T-cell (primary cell): ENCODE data around the gene SSC5D. TPM values are rescaled to one million over a fixed set of nuclear protein-coding genes. Genes with fewer than 3 reads are reported as not detected.

Experiments used
- ATAC-seq, 4 experiments: fragments of 200-7000 bp in 3 of 4; fragments of 150-1000 bp in 1 of 4; cut with Tn5 transposase; replicated peaks in 1 of 4; 1 replicate in 3 of 4; 2 replicates in 1 of 4; pipeline ENCODE4 v1.10.0; 2021; ENCODE audit warnings: moderate library complexity in 3 of 4, mild to moderate bottlenecking in 2 of 4, moderate number of reproducible peaks in 1 of 4
- CTCF ChIA-PET, 2 donors: fragments of 300-600 bp; sonication (Branson Sonifier 250); formaldehyde crosslinking; loops; one replicate each; lab custom pipeline; 2022; ENCODE audit warnings: antibody characterized with exemption in 2 of 2; lab: Charles Lee
- POLR2A ChIA-PET, 2 donors: fragments of 300-600 bp; sonication (Branson Sonifier 250); formaldehyde crosslinking; loops; one replicate each; lab custom pipeline; 2022; ENCODE audit warnings: antibody characterized with exemption in 2 of 2; lab: Charles Lee
- DNase-seq, 35 experiments: peaks; one replicate each; pipeline versions ENCODE4 v3.0.0 to v3.0.0-alpha.2; 2013 to 2023
- H3K27ac ChIP-seq: one replicate; pipeline ENCODE4 v1.5.1; 2013; ENCODE audit warnings: low read length
- H3K27me3 ChIP-seq, 2 experiments: replicated peaks in 1 of 2; 1 replicate in 1 of 2; 2 replicates in 1 of 2; pipeline versions ENCODE4 v1.6.1 to v1.7.0; 2013; ENCODE audit warnings: low read length in 1 of 2, mixed read lengths in 1 of 2; ENCODE audit not compliant: control insufficient read depth in 2 of 2, insufficient read depth in 2 of 2; ENCODE audit errors: extremely low read depth in 1 of 2
- H3K36me3 ChIP-seq, 2 donors: 1 replicate in 1 of 2; 2 replicates in 1 of 2; pipeline versions ENCODE4 v1.6.1 to v1.7.0; 2013; ENCODE audit warnings: low read length in 1 of 2; ENCODE audit not compliant: control insufficient read depth in 2 of 2, insufficient read depth in 1 of 2; ENCODE audit errors: extremely low read depth in 1 of 2
- H3K4me1 ChIP-seq, 2 experiments: 1 replicate in 1 of 2; 2 replicates in 1 of 2; pipeline versions ENCODE4 v1.6.1 to v1.7.0; 2013; ENCODE audit warnings: low read length in 2 of 2, mixed read lengths in 1 of 2; ENCODE audit not compliant: insufficient read depth in 2 of 2, control insufficient read depth in 1 of 2; ENCODE audit errors: extremely low read depth in 1 of 2
- H3K4me3 ChIP-seq, 2 donors: 1 replicate in 1 of 2; 2 replicates in 1 of 2; pipeline versions ENCODE4 v1.5.1 to v1.7.0; 2013; ENCODE audit warnings: mild to moderate bottlenecking in 2 of 2, low read length in 1 of 2, moderate library complexity in 1 of 2; ENCODE audit not compliant: control insufficient read depth in 1 of 2; ENCODE audit errors: extremely low read depth in 1 of 2
- H3K9me3 ChIP-seq: 2 replicates; pipeline ENCODE4 v1.7.0; 2013
- H3K27ac Mint-ChIP-seq, 2 donors: one replicate each; pipeline ENCODE4 v1.8.0; 2020 to 2021; ENCODE audit warnings: mild to moderate bottlenecking in 2 of 2, mixed read lengths in 2 of 2
- H3K27me3 Mint-ChIP-seq, 2 donors: one replicate each; pipeline ENCODE4 v1.8.0; 2021 to 2022; ENCODE audit warnings: mixed read lengths in 2 of 2
- H3K36me3 Mint-ChIP-seq: one replicate; pipeline ENCODE4 v1.8.0; 2021; ENCODE audit warnings: mixed read lengths
- H3K4me1 Mint-ChIP-seq, 3 donors: one replicate each; pipeline ENCODE4 v1.8.0; 2020 to 2022; ENCODE audit warnings: mixed read lengths in 3 of 3, mild to moderate bottlenecking in 1 of 3
- H3K4me3 Mint-ChIP-seq, 3 donors: one replicate each; pipeline ENCODE4 v1.8.0; 2020 to 2022; ENCODE audit warnings: mild to moderate bottlenecking in 3 of 3, mixed read lengths in 3 of 3, moderate library complexity in 3 of 3
- H3K9me3 Mint-ChIP-seq, 3 donors: one replicate each; pipeline ENCODE4 v1.8.0; 2020 to 2022; ENCODE audit warnings: mixed read lengths in 3 of 3
- WGBS: methylation state at CpG from one replicate; pipeline ENCODE4 v1.1.5; 2013; ENCODE audit warnings: missing lambda C conversion rate; ENCODE audit not compliant: insufficient coverage; 5-methylcytosine and 5-hydroxymethylcytosine counted together
- total RNA-seq, 35 experiments: library from RNA in 6 of 35; stranded (reverse) in 6 of 35; fragments of 120-200 nt in 1 of 35; gene quantifications; one replicate each; pipeline versions ENCODE4 v1.2.1 to v1.2.4 and lab custom pipeline; 2013 to 2026

SSC5D gene
- total RNA-seq, 5 donors from 2014 or later (not counting 1 experiment from before 2014, with no cell fraction given): 0.38 to 1.3 (median 0.66) TPM

DNA sequence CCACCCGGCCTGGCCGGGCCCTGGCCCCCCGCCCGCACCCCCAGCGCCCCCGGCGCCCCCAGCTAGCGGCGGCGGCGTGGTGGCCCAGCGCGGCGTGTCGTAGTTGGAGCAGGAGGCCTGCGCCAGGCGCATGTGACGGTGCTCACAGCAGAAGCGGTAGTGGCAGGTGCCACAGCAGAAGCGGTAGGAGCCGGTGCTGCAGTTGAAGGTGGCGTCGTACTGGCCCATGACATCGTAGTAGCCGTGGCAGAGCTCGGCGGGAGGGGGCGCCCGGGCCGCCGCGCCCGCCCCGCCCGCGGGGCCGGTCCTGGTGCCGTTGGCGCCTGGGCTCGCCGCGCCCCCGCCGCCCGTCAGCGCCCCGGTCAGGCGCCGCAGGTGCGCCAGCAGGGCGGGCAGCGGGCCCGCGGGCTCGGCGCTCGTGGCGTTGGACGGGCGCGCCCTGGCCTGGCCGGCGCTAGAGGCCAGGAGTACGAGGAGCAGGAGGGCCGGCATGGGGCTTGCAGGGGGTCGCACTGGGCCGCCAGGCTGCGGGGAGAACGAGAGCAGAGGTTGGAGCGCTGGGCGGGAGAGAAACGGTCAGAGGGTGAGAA, 45.8 kb upstream of the SSC5D start:
- peaks cover 53 to 69% of the 10 kb centered on the region in 2 donors for H3K27me3 Mint-ChIP-seq
- Histone ChIP-seq H3K27me3 (peaks cover 16 to 93% of the 10 kb centered on the region in 2 experiments), H3K4me1 (peaks cover 4 to 29% of the 10 kb centered on the region in 2 experiments), H3K9me3 (no peaks in the 10 kb centered on the region), H3K27ac (no peak overlapping the region), H3K36me3 (no peaks in the 10 kb centered on the region), H3K4me3 (no peak overlapping the region)
- H3K27ac Mint-ChIP-seq: no peak overlapping the region
- H3K4me1 Mint-ChIP-seq: peaks cover 19 to 32% (median 28%) of the 10 kb centered on the region in 3 donors
- WGBS: 1% methylated on average over 65 of the region's 72 CpGs
- DNase-seq (peak in 2 of 35 experiments; percentile 38), ATAC-seq (peak; percentile 34 to 70 (median 44))
- CTCF ChIA-PET: no interaction called here
- POLR2A ChIA-PET: no interaction called here
- peak overlapping the region in 1 of 3 donors; percentile 72 for H3K4me3 Mint-ChIP-seq
- H3K36me3 Mint-ChIP-seq: no peaks in the 10 kb centered on the region
- no peaks in the 10 kb centered on the region for H3K9me3 Mint-ChIP-seq

DNA sequence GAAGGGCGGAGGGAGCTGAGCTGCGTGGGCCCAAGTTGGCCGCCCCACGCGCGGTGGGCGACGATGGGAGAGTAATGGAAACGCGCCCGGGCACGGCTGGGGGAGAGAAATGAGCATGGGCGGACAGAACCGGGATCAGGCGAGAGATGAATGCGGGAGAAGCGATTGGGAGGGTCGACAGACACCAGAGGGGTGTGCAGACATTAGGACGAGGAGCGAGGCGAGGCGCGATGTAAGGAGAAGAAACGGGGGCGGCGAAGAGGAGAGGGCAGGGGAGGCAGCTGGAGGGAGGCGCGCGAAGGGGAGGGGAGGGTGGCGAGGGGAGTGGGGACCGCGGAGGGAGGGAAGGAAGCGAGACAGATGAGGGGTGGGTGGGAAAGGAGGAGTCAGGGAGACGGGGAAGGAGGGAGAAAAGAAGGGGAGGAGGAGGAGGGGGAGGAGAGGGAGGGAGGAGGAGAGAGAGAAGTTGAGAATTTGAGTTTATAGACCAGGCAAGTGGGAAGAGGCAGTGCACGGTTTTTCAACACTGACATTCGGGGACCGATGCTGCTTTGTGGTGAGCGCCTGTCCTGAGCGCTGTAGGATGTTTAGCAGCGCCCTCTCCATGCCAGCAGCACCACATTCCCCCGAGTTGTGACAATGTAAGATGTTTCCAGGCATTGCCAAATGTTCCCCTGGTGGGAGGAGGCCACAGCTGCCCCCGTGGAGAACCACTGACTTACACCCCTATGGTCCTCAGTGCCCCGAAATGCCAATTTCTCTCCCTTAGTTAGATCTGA, 45.0 kb upstream of the SSC5D start, which contains the start of gene SHISA7:
Gene SHISA7, minus strand, starts transcription at position 256 of the 779 bp plus-strand sequence. CDS start 437 bp downstream, outside the sequence.
- H3K27me3 Mint-ChIP-seq: peaks cover 53 to 63% of the 10 kb centered on the region in 2 donors
- H3K4me3 Mint-ChIP-seq: peak within 1 kb of the TSS in 1 of 3 donors; percentile 72
- H3K27ac Mint-ChIP-seq: no peak within 1 kb of the TSS
- H3K27me3 ChIP-seq: peaks cover 16 to 89% of the 10 kb centered on the region in 2 experiments
- peaks cover 19 to 32% (median 28%) of the 10 kb centered on the region in 3 donors for H3K4me1 Mint-ChIP-seq
- ATAC-seq: no peak
- WGBS: 3% methylated on average over 33 of the region's 43 CpGs
- H3K36me3 Mint-ChIP-seq: no peaks in the 10 kb centered on the region
- no peaks in the 10 kb centered on the region for H3K9me3 Mint-ChIP-seq
- no peaks in the 10 kb centered on the region for H3K9me3 ChIP-seq
- H3K4me1 ChIP-seq: peaks cover 4 to 29% of the 10 kb centered on the region in 2 experiments
- no peak within 1 kb of the TSS for H3K4me3 ChIP-seq
- H3K36me3 ChIP-seq: no peaks in the 10 kb centered on the region
- no peak for DNase-seq
- POLR2A ChIA-PET: no interaction called here
- no peak within 1 kb of the TSS for H3K27ac ChIP-seq
- CTCF ChIA-PET: no interaction called here

DNA sequence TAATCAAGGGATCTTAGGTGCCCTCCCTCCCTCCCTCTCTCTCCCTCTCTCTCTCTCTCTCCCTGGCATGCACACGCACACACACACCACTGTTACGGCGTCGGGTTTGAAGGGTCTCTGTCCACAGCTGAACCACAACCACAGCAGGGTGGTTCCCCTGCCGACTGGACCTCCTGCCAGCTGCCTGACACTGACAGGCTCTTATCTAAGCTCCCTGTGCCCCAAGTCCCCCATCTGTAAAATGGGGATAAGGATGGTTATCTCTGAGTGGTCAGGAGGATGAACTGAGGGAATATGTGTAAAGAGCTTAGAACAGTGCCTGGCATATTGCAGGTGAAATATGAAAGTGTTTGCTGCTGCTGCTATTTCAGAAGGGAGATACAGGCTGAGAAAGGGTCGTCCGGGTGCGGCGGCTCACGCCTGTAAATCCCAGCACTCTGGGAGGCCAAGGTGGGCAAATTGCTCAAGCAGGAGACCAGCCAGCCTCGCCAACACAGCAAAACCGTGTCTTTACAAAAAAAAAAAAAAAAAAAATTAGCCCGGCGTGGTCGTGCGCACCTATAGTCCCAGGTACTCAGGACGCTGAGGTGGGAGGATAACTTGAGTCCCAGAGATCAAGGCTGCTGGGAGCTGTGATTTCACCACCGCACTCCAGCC, 44.3 kb upstream of the SSC5D start:
- CTCF ChIA-PET: no interaction called here
- H3K27ac ChIP-seq: no peak overlapping the region
- no peaks in the 10 kb centered on the region for H3K9me3 ChIP-seq
- POLR2A ChIA-PET: no interaction called here
- Mint-ChIP-seq H3K4me1 (peaks cover 19 to 31% (median 28%) of the 10 kb centered on the region in 3 donors), H3K4me3 (peak overlapping the region in 1 of 3 donors; percentile 72), H3K27me3 (peaks cover 50 to 56% of the 10 kb centered on the region in 2 donors), H3K27ac (no peak overlapping the region), H3K9me3 (no peaks in the 10 kb centered on the region), H3K36me3 (no peaks in the 10 kb centered on the region)
- H3K36me3 ChIP-seq: no peaks in the 10 kb centered on the region
- H3K27me3 ChIP-seq: peaks cover 13 to 84% of the 10 kb centered on the region in 2 experiments
- 45% methylated on average over 4 of the region's 18 CpGs for WGBS
- H3K4me3 ChIP-seq: no peak overlapping the region
- H3K4me1 ChIP-seq: peaks cover 4 to 29% of the 10 kb centered on the region in 2 experiments
- ATAC-seq (no peak), DNase-seq (no peak)

DNA sequence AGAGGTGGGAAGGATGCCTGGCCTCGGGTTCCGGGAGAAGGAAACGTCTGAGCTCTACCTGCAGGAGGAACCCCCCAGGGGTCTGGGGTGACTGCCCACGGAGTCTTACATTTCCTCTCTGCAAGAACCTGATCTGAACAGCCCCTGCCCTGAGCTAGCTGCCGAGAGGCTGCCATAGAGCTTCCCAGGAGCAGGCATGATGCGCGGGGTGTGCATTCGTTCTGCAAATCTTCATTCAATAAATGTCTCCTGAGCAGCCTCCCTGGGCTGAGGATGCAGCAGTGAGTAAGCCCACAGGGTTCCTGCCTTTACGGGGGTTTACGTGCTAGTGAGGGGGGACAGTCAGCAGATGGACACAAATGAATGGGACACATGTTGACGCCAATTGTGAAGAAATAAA, 43.6 kb upstream of the SSC5D start:
- Histone ChIP-seq H3K4me1 (peaks cover 4 to 29% of the 10 kb centered on the region in 2 experiments), H3K9me3 (no peaks in the 10 kb centered on the region), H3K27ac (no peak overlapping the region), H3K27me3 (peaks cover 10 to 84% of the 10 kb centered on the region in 2 experiments), H3K36me3 (no peaks in the 10 kb centered on the region), H3K4me3 (no peak overlapping the region)
- Mint-ChIP-seq H3K36me3 (no peaks in the 10 kb centered on the region), H3K9me3 (no peaks in the 10 kb centered on the region), H3K4me3 (no peak overlapping the region), H3K27ac (peak overlapping the region in 1 of 2 donors; percentile 63), H3K27me3 (peaks cover 43 to 49% of the 10 kb centered on the region in 2 donors), H3K4me1 (peaks cover 19 to 28% (median 25%) of the 10 kb centered on the region in 3 donors)
- no peak for ATAC-seq
- 42% methylated on average over 9 of the region's 11 CpGs for WGBS
- DNase-seq: no peak
- ChIA-PET POLR2A (no interaction called here), CTCF (no interaction called here)

DNA sequence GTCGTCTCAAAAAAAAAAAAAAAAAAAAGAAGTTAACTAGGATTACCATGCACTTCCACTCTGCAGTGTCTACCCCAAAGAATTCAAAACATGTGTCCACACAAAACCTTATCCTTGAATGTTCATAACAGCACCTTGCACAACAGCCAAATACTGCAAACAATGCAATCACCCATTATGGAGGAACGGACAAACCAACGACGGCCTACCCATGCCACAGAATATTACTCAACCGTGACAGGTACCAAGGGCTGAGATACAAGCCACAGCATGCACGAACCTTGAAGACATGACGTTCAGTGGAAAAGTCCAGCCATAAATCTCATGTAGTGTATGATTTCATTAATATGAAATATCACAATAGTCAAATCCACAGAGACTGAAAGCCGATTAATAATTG, 42.2 kb upstream of the SSC5D start:
- 89% methylated on average over 3 of the region's 8 CpGs for WGBS
- Histone ChIP-seq H3K4me1 (peaks cover 2 to 22% of the 10 kb centered on the region in 2 experiments), H3K27me3 (peaks cover 5 to 84% of the 10 kb centered on the region in 2 experiments), H3K4me3 (no peak overlapping the region), H3K36me3 (no peaks in the 10 kb centered on the region), H3K9me3 (no peaks in the 10 kb centered on the region), H3K27ac (no peak overlapping the region)
- H3K4me3 Mint-ChIP-seq: no peak overlapping the region
- ChIA-PET POLR2A (interaction anchor here in 1 of 2 donors (0.6 kb wide), 1 partner anchor 80 kb away, joined by 3 read pairs; no protein-coding TSS in a partner anchor), CTCF (no interaction called here)
- H3K9me3 Mint-ChIP-seq: no peaks in the 10 kb centered on the region
- ATAC-seq (no peak), DNase-seq (no peak)
- no peak overlapping the region for H3K27ac Mint-ChIP-seq
- H3K27me3 Mint-ChIP-seq: peaks cover 40 to 45% of the 10 kb centered on the region in 2 donors
- no peaks in the 10 kb centered on the region for H3K36me3 Mint-ChIP-seq
- H3K4me1 Mint-ChIP-seq: peaks cover 13 to 28% (median 27%) of the 10 kb centered on the region in 3 donors
